GM12865 (cell line): ENCODE measurements around the gene SCTR.

Source experiments
- DNase-seq: peaks from one replicate; pipeline ENCODE4 v3.0.0; 2010; ENCODE audit warnings: low read depth
- H3K4me3 ChIP-seq: 2 replicates; pipeline ENCODE4 v1.5.1; 2011; ENCODE audit warnings: mild to moderate bottlenecking, low read depth, low read length, control low read depth
- TF ChIP-seq, protein P1 (sequence below): IDR thresholded peaks from 2 replicates; pipeline ENCODE4 v1.5.1; 2011; ENCODE audit warnings: low read length, control low read depth, low read depth, inconsistent platforms; ENCODE audit not compliant: insufficient read depth; ENCODE audit errors: missing control alignments

The SCTR gene

DNA sequence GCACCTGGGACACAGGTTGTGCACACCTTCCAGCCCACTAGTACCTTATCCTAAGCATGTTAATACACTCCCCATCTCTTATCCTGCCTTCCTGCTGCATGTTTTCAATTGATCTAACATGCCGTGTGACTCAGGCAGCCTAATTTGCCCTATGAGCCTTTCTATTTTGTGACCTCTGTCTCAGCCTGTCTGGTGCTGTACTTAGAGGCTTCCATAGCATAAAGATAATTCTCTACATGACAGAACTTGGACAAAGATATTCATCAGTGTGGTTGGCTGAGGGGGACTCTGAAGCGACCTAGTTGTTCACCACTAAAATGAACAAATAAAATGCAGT, 101.2 kb downstream of the SCTR start:
- DNase-seq: no peak
- no peak overlapping the region for H3K4me3 ChIP-seq
- TF ChIP-seq, protein P1, sequence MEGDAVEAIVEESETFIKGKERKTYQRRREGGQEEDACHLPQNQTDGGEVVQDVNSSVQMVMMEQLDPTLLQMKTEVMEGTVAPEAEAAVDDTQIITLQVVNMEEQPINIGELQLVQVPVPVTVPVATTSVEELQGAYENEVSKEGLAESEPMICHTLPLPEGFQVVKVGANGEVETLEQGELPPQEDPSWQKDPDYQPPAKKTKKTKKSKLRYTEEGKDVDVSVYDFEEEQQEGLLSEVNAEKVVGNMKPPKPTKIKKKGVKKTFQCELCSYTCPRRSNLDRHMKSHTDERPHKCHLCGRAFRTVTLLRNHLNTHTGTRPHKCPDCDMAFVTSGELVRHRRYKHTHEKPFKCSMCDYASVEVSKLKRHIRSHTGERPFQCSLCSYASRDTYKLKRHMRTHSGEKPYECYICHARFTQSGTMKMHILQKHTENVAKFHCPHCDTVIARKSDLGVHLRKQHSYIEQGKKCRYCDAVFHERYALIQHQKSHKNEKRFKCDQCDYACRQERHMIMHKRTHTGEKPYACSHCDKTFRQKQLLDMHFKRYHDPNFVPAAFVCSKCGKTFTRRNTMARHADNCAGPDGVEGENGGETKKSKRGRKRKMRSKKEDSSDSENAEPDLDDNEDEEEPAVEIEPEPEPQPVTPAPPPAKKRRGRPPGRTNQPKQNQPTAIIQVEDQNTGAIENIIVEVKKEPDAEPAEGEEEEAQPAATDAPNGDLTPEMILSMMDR: no peak

DNA sequence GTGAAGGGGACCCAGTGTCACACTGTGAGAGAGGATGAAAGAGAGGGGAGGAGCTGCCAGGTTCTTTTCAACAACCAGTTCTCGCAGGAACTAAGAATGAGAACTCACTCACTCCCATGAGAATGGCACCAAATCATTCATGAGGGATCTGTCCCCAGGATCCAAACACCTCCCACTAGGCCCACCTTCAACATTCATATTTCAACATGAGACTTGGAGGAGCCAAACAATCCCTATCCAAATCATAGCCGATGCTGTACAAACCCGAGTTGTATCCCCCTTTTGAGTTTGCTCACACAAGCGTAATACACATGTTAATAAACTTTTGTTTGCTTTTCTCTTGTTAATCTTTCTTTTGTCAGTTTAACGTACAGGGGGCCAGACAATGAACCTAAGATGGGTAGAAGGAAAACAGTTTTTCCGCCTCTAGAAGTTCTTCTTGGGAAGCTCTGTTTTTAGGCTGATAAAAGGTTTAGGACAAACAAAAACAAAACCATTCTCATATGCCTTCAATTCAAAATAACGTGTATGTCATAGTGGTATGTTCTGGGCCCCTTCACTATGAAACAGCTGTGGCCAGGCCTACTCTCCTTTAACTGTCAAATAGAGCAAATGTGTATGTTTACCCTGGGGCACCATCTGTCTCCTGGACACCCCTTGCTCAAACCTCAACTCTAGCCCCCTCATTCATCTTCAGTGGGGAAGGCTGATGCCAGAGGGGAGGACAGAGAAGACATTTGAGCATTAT, 101.7 kb downstream of the SCTR start:
- no peak for DNase-seq

DNA sequence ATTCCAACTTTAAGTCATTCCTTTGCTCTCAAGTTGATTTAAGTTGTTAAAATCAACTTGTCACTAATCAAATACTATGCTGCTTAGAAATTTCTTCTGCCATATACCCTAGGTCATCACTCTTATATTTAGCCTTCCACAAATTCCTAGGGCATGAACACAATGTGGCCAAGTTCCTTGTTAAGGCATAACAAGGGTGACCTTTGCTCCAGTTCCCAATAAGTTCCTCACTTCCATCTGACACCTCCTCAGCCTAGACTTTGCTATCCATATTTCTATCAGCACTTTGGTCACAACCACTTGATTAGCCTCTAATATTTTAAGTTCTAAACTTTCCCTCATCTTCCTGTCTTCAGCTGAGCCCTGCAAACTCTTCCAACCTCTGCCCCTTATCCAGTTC, 102.5 kb downstream of the SCTR start:
- no peak for DNase-seq
- H3K4me3 ChIP-seq: no peak overlapping the region
- TF ChIP-seq, protein P1: no peak

More for the DNA sequence above, 101.7 kb downstream of the SCTR start:
- no peak overlapping the region for H3K4me3 ChIP-seq
- TF ChIP-seq, protein P1: no peak

DNA sequence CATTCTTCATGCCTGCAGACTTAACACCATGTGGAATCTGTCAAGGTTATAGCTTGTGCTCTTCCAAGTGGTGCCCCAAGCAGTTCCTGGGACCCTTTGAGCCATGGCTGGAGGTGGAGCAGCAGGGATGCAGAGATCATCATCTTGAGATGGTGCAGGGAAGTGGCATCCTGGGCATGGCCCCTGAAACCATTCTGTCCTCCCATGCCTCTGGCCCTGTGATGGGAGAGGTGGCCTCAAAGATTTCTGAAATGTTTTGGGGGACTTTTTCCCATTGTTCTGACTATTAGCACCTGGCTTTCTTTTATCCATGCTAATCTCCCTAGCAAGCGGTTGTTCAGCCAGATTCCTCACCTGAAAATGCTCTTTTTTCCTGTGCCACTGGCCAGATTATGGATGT, 103.0 kb downstream of the SCTR start:
- no peak overlapping the region for H3K4me3 ChIP-seq
- TF ChIP-seq, protein P1: no peak
- DNase-seq: no peak

DNA sequence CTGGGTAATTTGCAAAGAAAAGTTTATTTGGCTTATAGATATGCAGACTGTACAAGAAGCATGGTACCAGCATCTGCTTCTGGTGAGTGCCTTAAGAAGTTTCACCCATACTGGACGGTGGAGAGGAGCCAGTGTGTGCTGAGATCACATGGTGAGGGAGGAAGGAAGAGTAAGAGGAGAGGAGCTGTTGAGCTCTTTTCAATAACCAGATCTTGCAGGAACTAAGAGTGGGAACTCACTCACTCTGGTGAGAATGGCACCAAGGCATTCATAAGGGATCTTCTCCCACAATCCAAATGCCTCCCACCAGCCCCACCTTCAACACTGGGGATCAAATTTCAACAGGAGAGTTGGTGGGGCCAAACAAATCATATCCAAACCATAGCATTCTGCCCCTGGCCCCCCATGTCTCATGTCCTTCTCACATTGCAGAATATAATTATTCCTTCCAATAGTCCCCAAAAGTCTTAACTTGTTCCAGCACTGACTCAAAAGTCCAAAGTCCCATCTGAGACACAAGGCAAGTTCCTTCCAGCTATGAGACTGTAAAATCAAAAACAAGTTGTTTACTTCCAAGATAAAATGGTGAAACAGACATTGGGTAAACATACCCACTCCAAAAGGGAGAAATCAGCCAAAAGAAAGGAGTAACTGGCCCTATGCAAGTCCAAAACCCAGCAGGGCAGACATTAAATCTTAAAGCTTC, 104.3 kb downstream of the SCTR start:
- no peak overlapping the region for H3K4me3 ChIP-seq
- no peak for DNase-seq
- TF ChIP-seq, protein P1: no peak

DNA sequence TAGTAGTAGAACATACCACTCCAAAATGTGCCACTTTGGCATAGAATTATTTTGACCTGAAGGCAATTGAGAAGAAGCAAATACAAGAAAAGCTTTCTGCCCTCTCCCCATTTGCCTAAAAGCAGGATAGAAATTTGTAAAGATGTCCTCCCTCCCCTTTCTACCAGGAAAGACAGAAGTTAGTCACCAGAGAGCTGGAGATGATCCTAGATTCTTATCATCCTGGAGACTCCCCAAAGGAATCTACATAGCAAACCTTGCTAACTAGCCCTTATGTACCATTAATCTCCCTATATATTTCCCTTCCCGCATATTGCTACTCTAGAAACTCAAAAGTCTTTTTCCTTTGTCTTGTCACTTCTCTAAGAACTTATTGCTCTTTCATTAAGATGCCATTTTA, 105.2 kb downstream of the SCTR start:
- TF ChIP-seq, protein P1: no peak
- DNase-seq: no peak
- H3K4me3 ChIP-seq: no peak overlapping the region

DNA sequence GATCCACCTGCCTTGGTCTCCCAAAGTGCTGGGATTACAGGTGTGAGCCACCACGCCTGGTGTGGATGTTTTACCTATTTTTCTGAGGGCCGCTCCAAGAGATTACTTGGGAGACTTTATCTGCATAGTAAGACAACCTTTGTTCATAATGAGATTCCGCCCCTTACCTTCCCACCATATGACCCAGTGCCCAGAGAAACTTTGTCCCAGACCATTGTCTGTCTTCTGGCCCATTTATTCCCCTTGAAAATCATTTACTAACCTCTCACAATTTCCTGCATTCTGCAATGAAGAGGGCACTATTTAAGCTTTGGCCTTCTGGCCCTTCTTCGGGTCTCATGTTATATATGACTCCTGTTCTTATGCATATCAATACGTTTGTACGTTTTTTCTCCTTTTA, 106.4 kb downstream of the SCTR start:
- DNase-seq: no peak
- H3K4me3 ChIP-seq: no peak overlapping the region
- TF ChIP-seq, protein P1: no peak
